ENCODE results near the gene DCDC1.

Gene DCDC1

GRCh38 chr11:30852645-30853044 is 516.9 kb downstream of the DCDC1 start:
- DNase-seq (ENCODE audit: low spot score): no peak

- no peak for DNase-seq (ENCODE audit: low spot score)
Observed at GRCh38 chr11:30852091-30852490, 517.4 kb downstream of the DCDC1 start.

GRCh38 chr11:30837252-30837651 is 532.3 kb downstream of the DCDC1 start:
- no peak for DNase-seq (ENCODE audit: low spot score)

DNA sequence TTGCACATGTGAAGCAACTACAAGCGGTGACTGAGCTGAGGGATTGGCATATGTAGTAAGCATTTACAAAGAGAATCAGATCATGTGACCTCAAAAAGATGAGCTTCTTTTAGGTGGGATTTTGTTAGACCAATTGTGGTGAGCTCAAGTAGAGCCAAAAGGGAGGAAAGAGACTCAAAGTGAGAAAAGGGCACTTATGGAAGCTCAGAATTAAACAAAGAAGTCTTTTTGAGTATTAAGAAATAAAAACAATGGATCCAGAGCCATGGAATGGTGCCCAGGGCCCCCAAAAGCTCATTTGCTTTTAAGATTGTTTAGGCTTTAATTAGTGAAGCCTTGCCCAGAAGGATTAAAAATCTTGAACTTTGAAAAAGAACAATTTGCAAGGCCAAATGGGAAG is 536.7 kb downstream of the DCDC1 start:
- DNase-seq (ENCODE audit: low spot score): no peak

- no peak for DNase-seq (ENCODE audit: low spot score)
Observed at GRCh38 chr11:30830681-30831080, 538.9 kb downstream of the DCDC1 start.

DNA sequence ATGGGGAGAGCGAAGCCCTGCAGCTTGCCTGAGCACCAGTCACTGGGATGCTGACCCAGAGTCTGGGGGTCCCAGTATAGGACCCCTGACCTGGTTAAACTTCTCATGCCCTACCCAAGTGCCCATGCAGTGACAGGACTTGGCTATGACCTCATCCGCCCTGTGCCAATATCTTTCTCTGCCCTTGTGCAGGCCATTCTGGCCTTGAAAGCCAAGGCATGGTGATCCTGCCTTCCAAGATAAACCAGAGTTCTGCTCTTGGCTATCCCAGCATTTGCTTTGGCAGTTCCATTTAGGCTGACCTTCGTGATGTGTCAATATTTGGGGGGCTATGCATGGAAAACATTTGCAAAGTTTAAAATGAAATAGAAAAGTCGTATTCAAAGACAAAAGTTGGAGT is 542.6 kb downstream of the DCDC1 start:
- DNase-seq (ENCODE audit: low spot score): no peak

- no peak for DNase-seq (ENCODE audit: low spot score)
Observed at GRCh38 chr11:30825723-30826122, 543.8 kb downstream of the DCDC1 start.

DNA sequence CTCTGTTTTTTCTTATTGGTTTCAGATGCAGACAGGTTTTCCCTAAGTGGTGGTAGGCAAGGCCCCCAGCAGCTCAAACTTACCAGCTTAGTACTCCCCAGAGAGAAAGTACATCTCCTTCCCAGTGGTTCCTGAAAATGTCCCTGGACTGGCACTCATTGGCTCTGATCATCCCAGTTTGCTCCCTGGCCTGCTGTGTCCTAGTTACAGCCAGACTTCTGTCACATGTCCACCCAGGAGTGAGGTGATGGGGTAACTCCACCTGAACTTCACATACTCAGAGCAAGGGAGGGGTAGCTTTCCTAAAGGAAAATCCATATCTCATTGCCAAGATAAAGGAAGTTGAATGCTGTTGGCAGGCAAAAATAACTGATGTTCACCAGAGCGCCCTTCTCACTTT is 546.4 kb downstream of the DCDC1 start:
- no peak for DNase-seq (ENCODE audit: low spot score)

DNA sequence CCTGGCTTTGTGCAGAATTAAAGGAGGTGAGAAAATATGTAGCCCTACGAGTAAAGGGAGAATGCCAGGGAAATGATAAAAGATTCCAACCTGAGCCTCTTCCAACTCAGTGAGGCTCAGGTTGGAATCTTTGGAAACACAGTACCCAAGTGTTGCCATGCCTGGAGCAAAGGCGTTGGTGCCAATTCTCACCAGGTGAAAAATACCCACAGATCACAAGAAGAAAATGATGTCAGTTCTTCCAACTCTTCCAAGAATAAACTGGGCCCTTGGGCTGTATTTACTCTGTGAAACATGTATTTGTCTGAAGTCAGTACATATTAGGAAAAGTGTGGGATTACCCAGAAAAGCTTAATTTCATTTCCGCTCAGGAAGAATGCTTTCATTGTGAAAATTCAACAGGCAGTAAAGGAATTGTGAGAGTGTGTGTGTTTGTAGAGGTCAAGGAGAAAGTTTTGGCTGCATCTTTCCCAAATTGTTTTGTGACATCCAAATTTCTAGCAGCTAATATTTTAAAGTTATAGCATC is 548.0 kb downstream of the DCDC1 start:
- no peak for DNase-seq (ENCODE audit: low spot score)

- no peak for DNase-seq (ENCODE audit: low spot score)
Observed at GRCh38 chr11:30818721-30819120, 550.8 kb downstream of the DCDC1 start.

DNA sequence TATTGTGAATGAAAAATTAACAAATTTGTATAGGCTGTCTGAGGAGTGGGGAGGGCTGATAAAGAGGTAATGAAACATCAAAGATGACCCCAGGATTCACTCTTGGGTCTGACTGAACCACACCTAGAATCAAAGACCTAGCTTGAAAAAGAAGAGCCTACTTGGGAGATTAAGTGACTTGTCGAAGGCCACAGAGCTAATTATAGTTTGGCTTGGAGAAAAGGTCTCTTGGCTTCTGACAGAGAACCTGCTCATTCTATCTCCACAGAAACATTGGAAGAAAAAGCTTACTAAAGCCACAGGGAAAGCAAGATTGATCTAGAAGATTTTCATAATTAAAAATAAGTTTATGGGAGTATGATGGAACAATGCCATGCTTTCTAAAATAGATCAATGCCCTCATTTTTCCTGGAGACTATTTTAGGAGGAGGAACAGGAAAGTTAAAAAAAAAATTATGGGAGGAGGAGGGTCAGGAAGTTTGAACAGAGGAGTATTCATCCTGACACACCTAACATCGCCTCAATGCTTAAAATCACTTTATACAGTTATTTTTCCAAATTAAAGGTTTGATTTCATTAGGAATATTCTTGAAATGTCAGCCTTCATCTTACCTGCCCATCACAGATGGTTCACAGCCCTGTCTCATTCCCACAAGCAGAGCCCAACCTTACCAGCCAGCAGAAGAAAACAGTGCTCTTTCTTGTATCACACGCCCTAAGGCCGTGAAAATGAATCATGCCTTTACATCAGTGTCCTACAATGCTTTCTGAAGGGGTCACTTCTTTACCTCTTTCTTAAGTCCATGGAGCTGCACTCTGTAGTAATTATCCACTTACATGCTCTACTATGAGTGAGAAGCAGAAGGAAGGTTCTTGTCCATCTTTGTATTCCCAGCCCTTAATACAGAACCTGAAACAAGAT is 552.3 kb downstream of the DCDC1 start:
- DNase-seq (ENCODE audit: low spot score): no peak

- no peak for DNase-seq (ENCODE audit: low spot score)
Observed at GRCh38 chr11:30815619-30816018, 553.9 kb downstream of the DCDC1 start.

GRCh38 chr11:30814737-30815136 is 554.8 kb downstream of the DCDC1 start:
- DNase-seq (ENCODE audit: low spot score): no peak

Data from hepatic stellate cell (primary cell).